ENCODE measurements around the gene GMCL2. TPM values are rescaled to one million over a fixed set of nuclear protein-coding genes. Genes with fewer than 3 reads are reported as not detected.

Gene GMCL2
- total RNA-seq, 3 donors from 2014 or later: not detected

GRCh38 chr5:178137991-178138390 is 49.2 kb downstream of the GMCL2 start:
- Histone ChIP-seq H3K4me1 (no peaks in the 10 kb centered on the region), H3K4me3 (no peak overlapping the region), H3K27me3 (no peaks in the 10 kb centered on the region), H3K9me3 (no peaks in the 10 kb centered on the region), H3K27ac (no peak overlapping the region), H3K36me3 (no peaks in the 10 kb centered on the region)
- DNase-seq (ENCODE audit: low spot score in 2 of 2): no peak
- TF ChIP-seq POLR2AphosphoS5 (IDR thresholded peaks at IDR 0.05) (no peak), POLR2A (IDR thresholded peaks at IDR 0.05) (no peak), CTCF (IDR thresholded peaks at IDR 0.05) (no peak)
- intact Hi-C loops (cut with DNase I; ENCODE audit: low total_unique reads): no loop called here

GRCh38 chr5:178136990-178137389 is 50.2 kb downstream of the GMCL2 start:
- no peak for TF ChIP-seq POLR2AphosphoS5 (IDR thresholded peaks at IDR 0.05)
- no peak for TF ChIP-seq CTCF (IDR thresholded peaks at IDR 0.05)
- TF ChIP-seq POLR2A (IDR thresholded peaks at IDR 0.05): no peak
- no peak overlapping the region for H3K4me3 ChIP-seq
- H3K4me1 ChIP-seq: peaks cover under 1 to 1% of the 10 kb centered on the region in 2 donors
- no peaks in the 10 kb centered on the region for H3K9me3 ChIP-seq
- no peaks in the 10 kb centered on the region for H3K27me3 ChIP-seq
- H3K36me3 ChIP-seq: no peaks in the 10 kb centered on the region
- no peak for DNase-seq (ENCODE audit: low spot score in 2 of 2)
- intact Hi-C loops (cut with DNase I; ENCODE audit: low total_unique reads): no loop called here
- no peak overlapping the region for H3K27ac ChIP-seq

Other genes starting within 250 kb of the GMCL2 start
- gene PROP1, start 191.1 kb downstream of the GMCL2 start, total RNA-seq: not detected
- gene N4BP3, start 73.8 kb downstream of the GMCL2 start, total RNA-seq: 1 to 10 TPM in 2 of 3 donors, under 1 TPM in 1; 0.32 to 9.8 (median 4.9) TPM
- 10 to 100 TPM; 34.4 to 40.4 (median 36.3) TPM for gene RMND5B, start 56.4 kb downstream of the GMCL2 start, total RNA-seq
- 100 to 1,000 TPM; 148 to 256 (median 220) TPM for gene NHP2, start 33.5 kb downstream of the GMCL2 start, total RNA-seq
- 10 to 100 TPM; 56.3 to 90.5 (median 68.9) TPM for gene HNRNPAB, start 17.2 kb upstream of the GMCL2 start, total RNA-seq
- 10 to 100 TPM; 63.4 to 94.1 (median 77.7) TPM for gene PHYKPL, start 45.4 kb upstream of the GMCL2 start, total RNA-seq